WTC11 (cell line): ENCODE data around the gene AKAP6.

Source experiments
- CREB1 ChIP-seq: sonication (generic); formaldehyde crosslinking; IDR thresholded peaks from 2 replicates; pipeline ENCODE4 v1.8.0; 2023; ENCODE audit warnings: mild to moderate bottlenecking, missing genetic modification reagents
- ESRRA ChIP-seq: sonication (generic); formaldehyde crosslinking; IDR thresholded peaks from 2 replicates; pipeline ENCODE4 v1.8.1; 2022; ENCODE audit warnings: mild to moderate bottlenecking, missing genetic modification reagents, borderline replicate concordance
- TEAD4 ChIP-seq: sonication (generic); formaldehyde crosslinking; IDR thresholded peaks from 2 replicates; pipeline ENCODE4 v1.8.0; 2022; ENCODE audit warnings: mild to moderate bottlenecking, missing genetic modification reagents
- TF ChIP-seq, protein P1 (sequence below): fragments of 200-600 bp; IDR thresholded peaks from 2 replicates; pipeline ENCODE4 v1.8.0; 2022; ENCODE audit warnings: antibody characterized with exemption
- TF ChIP-seq, protein P2 (sequence below): sonication (generic); formaldehyde crosslinking; IDR thresholded peaks from 2 replicates; pipeline ENCODE4 v1.8.0; 2022; ENCODE audit warnings: mild to moderate bottlenecking, missing genetic modification reagents
- TF ChIP-seq, protein P3 (sequence below): sonication (generic); formaldehyde crosslinking; IDR thresholded peaks from 2 replicates; pipeline ENCODE4 v1.8.0; 2022; ENCODE audit warnings: missing genetic modification reagents

DNA sequence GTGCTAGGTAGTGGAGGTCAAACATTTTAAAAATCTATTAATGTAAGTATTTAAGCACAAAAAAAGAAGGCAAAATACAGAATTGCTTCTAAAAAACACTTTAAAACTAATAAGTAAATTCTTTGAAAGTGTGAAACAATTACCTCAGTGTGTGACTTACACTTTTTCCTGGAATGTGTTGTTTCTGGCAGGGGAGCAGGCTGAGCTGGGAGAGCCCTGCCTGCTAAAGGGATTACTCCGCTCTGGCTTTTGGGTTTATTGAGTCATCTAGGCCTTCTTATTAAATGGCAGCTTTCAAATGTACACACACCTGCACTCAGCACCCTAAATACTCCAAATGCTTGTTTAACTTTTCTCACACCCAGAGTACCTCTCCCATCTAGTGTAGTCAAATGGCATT, 279.8 kb downstream of the AKAP6 start:
- TF ChIP-seq, protein P1, sequence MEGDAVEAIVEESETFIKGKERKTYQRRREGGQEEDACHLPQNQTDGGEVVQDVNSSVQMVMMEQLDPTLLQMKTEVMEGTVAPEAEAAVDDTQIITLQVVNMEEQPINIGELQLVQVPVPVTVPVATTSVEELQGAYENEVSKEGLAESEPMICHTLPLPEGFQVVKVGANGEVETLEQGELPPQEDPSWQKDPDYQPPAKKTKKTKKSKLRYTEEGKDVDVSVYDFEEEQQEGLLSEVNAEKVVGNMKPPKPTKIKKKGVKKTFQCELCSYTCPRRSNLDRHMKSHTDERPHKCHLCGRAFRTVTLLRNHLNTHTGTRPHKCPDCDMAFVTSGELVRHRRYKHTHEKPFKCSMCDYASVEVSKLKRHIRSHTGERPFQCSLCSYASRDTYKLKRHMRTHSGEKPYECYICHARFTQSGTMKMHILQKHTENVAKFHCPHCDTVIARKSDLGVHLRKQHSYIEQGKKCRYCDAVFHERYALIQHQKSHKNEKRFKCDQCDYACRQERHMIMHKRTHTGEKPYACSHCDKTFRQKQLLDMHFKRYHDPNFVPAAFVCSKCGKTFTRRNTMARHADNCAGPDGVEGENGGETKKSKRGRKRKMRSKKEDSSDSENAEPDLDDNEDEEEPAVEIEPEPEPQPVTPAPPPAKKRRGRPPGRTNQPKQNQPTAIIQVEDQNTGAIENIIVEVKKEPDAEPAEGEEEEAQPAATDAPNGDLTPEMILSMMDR = no peak
- no peak for TF ChIP-seq ESRRA
- TF ChIP-seq CREB1 (CRISPR knock-in tag) = no peak
- TF ChIP-seq, protein P2, sequence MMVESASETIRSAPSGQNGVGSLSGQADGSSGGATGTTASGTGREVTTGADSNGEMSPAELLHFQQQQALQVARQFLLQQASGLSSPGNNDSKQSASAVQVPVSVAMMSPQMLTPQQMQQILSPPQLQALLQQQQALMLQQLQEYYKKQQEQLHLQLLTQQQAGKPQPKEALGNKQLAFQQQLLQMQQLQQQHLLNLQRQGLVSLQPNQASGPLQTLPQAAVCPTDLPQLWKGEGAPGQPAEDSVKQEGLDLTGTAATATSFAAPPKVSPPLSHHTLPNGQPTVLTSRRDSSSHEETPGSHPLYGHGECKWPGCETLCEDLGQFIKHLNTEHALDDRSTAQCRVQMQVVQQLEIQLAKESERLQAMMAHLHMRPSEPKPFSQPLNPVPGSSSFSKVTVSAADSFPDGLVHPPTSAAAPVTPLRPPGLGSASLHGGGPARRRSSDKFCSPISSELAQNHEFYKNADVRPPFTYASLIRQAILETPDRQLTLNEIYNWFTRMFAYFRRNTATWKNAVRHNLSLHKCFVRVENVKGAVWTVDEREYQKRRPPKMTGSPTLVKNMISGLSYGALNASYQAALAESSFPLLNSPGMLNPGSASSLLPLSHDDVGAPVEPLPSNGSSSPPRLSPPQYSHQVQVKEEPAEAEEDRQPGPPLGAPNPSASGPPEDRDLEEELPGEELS (CRISPR knock-in tag) = no peak
- TF ChIP-seq TEAD4 (CRISPR knock-in tag) = no peak
- TF ChIP-seq, protein P3, sequence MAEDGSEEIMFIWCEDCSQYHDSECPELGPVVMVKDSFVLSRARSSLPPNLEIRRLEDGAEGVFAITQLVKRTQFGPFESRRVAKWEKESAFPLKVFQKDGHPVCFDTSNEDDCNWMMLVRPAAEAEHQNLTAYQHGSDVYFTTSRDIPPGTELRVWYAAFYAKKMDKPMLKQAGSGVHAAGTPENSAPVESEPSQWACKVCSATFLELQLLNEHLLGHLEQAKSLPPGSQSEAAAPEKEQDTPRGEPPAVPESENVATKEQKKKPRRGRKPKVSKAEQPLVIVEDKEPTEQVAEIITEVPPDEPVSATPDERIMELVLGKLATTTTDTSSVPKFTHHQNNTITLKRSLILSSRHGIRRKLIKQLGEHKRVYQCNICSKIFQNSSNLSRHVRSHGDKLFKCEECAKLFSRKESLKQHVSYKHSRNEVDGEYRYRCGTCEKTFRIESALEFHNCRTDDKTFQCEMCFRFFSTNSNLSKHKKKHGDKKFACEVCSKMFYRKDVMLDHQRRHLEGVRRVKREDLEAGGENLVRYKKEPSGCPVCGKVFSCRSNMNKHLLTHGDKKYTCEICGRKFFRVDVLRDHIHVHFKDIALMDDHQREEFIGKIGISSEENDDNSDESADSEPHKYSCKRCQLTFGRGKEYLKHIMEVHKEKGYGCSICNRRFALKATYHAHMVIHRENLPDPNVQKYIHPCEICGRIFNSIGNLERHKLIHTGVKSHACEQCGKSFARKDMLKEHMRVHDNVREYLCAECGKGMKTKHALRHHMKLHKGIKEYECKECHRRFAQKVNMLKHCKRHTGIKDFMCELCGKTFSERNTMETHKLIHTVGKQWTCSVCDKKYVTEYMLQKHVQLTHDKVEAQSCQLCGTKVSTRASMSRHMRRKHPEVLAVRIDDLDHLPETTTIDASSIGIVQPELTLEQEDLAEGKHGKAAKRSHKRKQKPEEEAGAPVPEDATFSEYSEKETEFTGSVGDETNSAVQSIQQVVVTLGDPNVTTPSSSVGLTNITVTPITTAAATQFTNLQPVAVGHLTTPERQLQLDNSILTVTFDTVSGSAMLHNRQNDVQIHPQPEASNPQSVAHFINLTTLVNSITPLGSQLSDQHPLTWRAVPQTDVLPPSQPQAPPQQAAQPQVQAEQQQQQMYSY = no peak
